ENCODE measurements around the gene SPATS2L. TPM values are rescaled to one million over a fixed set of nuclear protein-coding genes. Genes with fewer than 3 reads are reported as not detected.
A peak's percentile ranks its signal among the peaks of the same experiment; 100 is the strongest.

SPATS2L gene
- total and polyA plus RNA-seq, 2 of the 13 experiments (the other 11 are each of a cell fraction or from before 2014, with no cell fraction given): 154 to 212 TPM

DNA sequence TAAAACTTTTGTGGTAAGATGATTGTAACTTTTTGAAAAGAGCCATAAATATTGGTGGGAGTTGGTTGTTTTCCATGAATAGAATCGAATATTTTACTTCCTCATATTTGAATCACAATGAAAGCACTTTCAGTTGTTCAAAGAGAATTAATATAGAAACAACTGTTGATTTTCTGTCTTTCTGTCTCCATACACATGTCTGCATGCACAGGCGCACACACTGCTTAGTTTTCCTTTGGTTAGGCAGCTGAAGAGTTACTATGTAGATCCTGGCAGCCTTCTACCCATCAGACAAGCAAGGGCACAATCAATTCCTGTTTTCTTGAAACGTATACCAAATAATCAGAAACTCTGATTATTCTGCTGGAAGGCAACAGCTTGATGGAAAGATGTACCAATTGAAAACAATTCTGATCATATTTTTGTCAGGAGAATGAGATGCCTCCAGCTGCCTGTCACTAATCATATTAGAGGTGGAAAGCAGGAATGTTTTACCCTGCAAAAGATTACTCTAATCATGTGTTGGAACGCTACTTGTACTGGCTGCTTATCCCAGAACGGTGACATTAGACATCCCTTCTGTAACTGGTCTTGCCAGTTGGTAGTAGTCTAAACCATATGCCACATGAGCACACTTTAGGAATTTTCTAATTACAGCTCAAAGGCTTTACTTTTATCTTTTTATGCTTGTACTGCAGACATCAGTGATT, 24.0 kb downstream of the SPATS2L start:
- Histone ChIP-seq H3K79me2 (ENCODE audit: insufficient read depth, low read length) (peaks cover 87% of the 10 kb centered on the region), H3K36me3 (replicated peaks in 1 of 2; ENCODE audit: control insufficient read depth in 1 of 2, insufficient read depth in 2 of 2, low read length in 2 of 2) (peaks cover 30 to 46% of the 10 kb centered on the region in 2 experiments), H3K4me1 (ENCODE audit: insufficient read depth, low read length) (peaks cover 36% of the 10 kb centered on the region), H3K27me3 (ENCODE audit: control insufficient read depth in 1 of 2, insufficient read depth in 2 of 2, low read length in 2 of 2) (no peaks in the 10 kb centered on the region), H3K9ac (ENCODE audit: insufficient read depth, low read depth, low read length) (no peak overlapping the region), H3K4me3 (replicated peaks in 1 of 3; ENCODE audit: insufficient read depth in 1 of 3, low read depth in 2 of 3, low read length in 3 of 3) (no peak overlapping the region), H4K20me1 (ENCODE audit: insufficient read depth, low read length) (peaks cover 22% of the 10 kb centered on the region), H3K9me3 (ENCODE audit: low read length) (no peaks in the 10 kb centered on the region), H2AFZ (ENCODE audit: low read length) (no peak overlapping the region), H3K27ac (ENCODE audit: extremely low read length, insufficient read depth, low read length) (no peak overlapping the region), H3K4me2 (ENCODE audit: low read depth, low read length) (no peak overlapping the region)
- intact Hi-C loops (cut with micrococcal nuclease; ENCODE audit: unreplicated experiment) (no loop called here), in situ Hi-C loops (cut with HindIII; ENCODE audit: extremely low pct_ligation_motif_present, low pct_unique_long_range_greater_than_20kb) (no loop called here)
- TSS peak; percentile 16 for BruUV-seq (replicated peaks)
- DNase-seq (ENCODE audit: low spot score): no peak
- WGBS (ENCODE audit: low lambda C conversion rate): 75% methylated on average over 5 of the region's 5 CpGs
- ChIA-PET CTCF (ENCODE audit: low intra/inter-chr PET ratio, low total read pairs) (no interaction called here), POLR2A (no interaction called here)
- no peak for ATAC-seq
- no peak for TF ChIP-seq AHR (CRISPR knock-in tag; IDR thresholded peaks at IDR 0.05)
- TF ChIP-seq RBM22 (optimal IDR thresholded peaks at IDR 0.05; ENCODE audit: low read length): peak; percentile 74
- TF ChIP-seq RORA (CRISPR knock-in tag; IDR thresholded peaks at IDR 0.05): no peak
- TF ChIP-seq TRAFD1 (CRISPR knock-in tag; IDR thresholded peaks at IDR 0.05; ENCODE audit: borderline replicate concordance): no peak
- TF ChIP-seq ZFP41 (CRISPR knock-in tag; IDR thresholded peaks at IDR 0.05; ENCODE audit: borderline replicate concordance): no peak
- no peak for FAIRE-seq

GRCh38 chr2:200331061-200331400, 24.5 kb downstream of the SPATS2L start:
- DNase-seq (ENCODE audit: low spot score) (no peak), FAIRE-seq (no peak), ATAC-seq (no peak)
- Histone ChIP-seq H3K36me3 (replicated peaks in 1 of 2; ENCODE audit: control insufficient read depth in 1 of 2, insufficient read depth in 2 of 2, low read length in 2 of 2) (peaks cover 32 to 46% of the 10 kb centered on the region in 2 experiments), H2AFZ (ENCODE audit: low read length) (no peak overlapping the region), H3K9ac (ENCODE audit: insufficient read depth, low read depth, low read length) (no peak overlapping the region), H3K27me3 (ENCODE audit: control insufficient read depth in 1 of 2, insufficient read depth in 2 of 2, low read length in 2 of 2) (no peaks in the 10 kb centered on the region), H3K4me1 (ENCODE audit: insufficient read depth, low read length) (peaks cover 36% of the 10 kb centered on the region), H3K79me2 (ENCODE audit: insufficient read depth, low read length) (peaks cover 87% of the 10 kb centered on the region), H3K4me2 (ENCODE audit: low read depth, low read length) (no peak overlapping the region), H3K9me3 (ENCODE audit: low read length) (no peaks in the 10 kb centered on the region), H3K27ac (ENCODE audit: extremely low read length, insufficient read depth, low read length) (no peak overlapping the region), H4K20me1 (ENCODE audit: insufficient read depth, low read length) (peaks cover 27% of the 10 kb centered on the region), H3K4me3 (replicated peaks in 1 of 3; ENCODE audit: insufficient read depth in 1 of 3, low read depth in 2 of 3, low read length in 3 of 3) (no peak overlapping the region)
- intact Hi-C loops (cut with micrococcal nuclease; ENCODE audit: unreplicated experiment) (no loop called here), in situ Hi-C loops (cut with HindIII; ENCODE audit: extremely low pct_ligation_motif_present, low pct_unique_long_range_greater_than_20kb) (no loop called here)
- POLR2A ChIA-PET: no interaction called here
- BruUV-seq (replicated peaks): no TSS peak
- WGBS (ENCODE audit: low lambda C conversion rate): 100% methylated on average over 2 of the region's 2 CpGs
- CTCF ChIA-PET (ENCODE audit: low intra/inter-chr PET ratio, low total read pairs): no interaction called here
- TF ChIP-seq, protein P1, sequence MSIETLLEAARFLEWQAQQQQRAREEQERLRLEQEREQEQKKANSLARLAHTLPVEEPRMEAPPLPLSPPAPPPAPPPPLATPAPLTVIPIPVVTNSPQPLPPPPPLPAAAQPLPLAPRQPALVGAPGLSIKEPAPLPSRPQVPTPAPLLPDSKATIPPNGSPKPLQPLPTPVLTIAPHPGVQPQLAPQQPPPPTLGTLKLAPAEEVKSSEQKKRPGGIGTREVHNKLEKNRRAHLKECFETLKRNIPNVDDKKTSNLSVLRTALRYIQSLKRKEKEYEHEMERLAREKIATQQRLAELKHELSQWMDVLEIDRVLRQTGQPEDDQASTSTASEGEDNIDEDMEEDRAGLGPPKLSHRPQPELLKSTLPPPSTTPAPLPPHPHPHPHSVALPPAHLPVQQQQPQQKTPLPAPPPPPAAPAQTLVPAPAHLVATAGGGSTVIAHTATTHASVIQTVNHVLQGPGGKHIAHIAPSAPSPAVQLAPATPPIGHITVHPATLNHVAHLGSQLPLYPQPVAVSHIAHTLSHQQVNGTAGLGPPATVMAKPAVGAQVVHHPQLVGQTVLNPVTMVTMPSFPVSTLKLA (IDR thresholded peaks at IDR 0.05): no peak
- TF ChIP-seq, protein P2, sequence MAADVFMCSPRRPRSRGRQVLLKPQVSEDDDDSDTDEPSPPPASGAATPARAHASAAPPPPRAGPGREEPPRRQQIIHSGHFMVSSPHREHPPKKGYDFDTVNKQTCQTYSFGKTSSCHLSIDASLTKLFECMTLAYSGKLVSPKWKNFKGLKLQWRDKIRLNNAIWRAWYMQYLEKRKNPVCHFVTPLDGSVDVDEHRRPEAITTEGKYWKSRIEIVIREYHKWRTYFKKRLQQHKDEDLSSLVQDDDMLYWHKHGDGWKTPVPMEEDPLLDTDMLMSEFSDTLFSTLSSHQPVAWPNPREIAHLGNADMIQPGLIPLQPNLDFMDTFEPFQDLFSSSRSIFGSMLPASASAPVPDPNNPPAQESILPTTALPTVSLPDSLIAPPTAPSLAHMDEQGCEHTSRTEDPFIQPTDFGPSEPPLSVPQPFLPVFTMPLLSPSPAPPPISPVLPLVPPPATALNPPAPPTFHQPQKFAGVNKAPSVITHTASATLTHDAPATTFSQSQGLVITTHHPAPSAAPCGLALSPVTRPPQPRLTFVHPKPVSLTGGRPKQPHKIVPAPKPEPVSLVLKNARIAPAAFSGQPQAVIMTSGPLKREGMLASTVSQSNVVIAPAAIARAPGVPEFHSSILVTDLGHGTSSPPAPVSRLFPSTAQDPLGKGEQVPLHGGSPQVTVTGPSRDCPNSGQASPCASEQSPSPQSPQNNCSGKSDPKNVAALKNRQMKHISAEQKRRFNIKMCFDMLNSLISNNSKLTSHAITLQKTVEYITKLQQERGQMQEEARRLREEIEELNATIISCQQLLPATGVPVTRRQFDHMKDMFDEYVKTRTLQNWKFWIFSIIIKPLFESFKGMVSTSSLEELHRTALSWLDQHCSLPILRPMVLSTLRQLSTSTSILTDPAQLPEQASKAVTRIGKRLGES (CRISPR knock-in tag; IDR thresholded peaks at IDR 0.05; ENCODE audit: borderline replicate concordance): no peak
- TF ChIP-seq SIX1 (CRISPR knock-in tag; IDR thresholded peaks at IDR 0.05; ENCODE audit: borderline replicate concordance) (no peak), ZNF207 (IDR thresholded peaks at IDR 0.05; ENCODE audit: borderline replicate concordance) (no peak), PITX1 (CRISPR knock-in tag; IDR thresholded peaks at IDR 0.05) (no peak)
- TF ChIP-seq, protein P3, sequence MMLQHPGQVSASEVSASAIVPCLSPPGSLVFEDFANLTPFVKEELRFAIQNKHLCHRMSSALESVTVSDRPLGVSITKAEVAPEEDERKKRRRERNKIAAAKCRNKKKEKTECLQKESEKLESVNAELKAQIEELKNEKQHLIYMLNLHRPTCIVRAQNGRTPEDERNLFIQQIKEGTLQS (CRISPR knock-in tag; IDR thresholded peaks at IDR 0.05): no peak
